Trophoblast cell (in vitro differentiated cells and primary cell): Measurements from ENCODE around the gene SCG3.
A peak's percentile ranks its signal among the peaks of the same experiment; 100 is the strongest.

Source experiments
- DNase-seq, 2 donors: peaks; one replicate each; pipeline ENCODE4 v3.0.0-alpha.2; 2016
- H2AFZ ChIP-seq: 2 replicates; pipeline ENCODE4 v1.6.1; 2013; ENCODE audit warnings: low read length, moderate library complexity, mild to moderate bottlenecking; ENCODE audit not compliant: insufficient read depth, poor library complexity
- H2AK5ac ChIP-seq: 2 replicates; pipeline ENCODE4 v1.6.1; 2013; ENCODE audit warnings: mild to moderate bottlenecking, low read length
- H2BK120ac ChIP-seq: 2 replicates; pipeline ENCODE4 v1.6.1; 2013; ENCODE audit warnings: low read length, mild to moderate bottlenecking, moderate library complexity; ENCODE audit not compliant: insufficient read depth, poor library complexity
- H2BK12ac ChIP-seq: 2 replicates; pipeline ENCODE4 v1.6.1; 2013; ENCODE audit warnings: mild to moderate bottlenecking, low read length, moderate library complexity
- H2BK5ac ChIP-seq: 2 replicates; pipeline ENCODE4 v1.6.1; 2013; ENCODE audit warnings: low read length, low read depth, moderate library complexity, mild to moderate bottlenecking; ENCODE audit not compliant: poor library complexity
- H3K14ac ChIP-seq: 2 replicates; pipeline ENCODE4 v1.6.1; 2013; ENCODE audit warnings: mild to moderate bottlenecking, low read length
- H3K18ac ChIP-seq: 2 replicates; pipeline ENCODE4 v1.6.1; 2013; ENCODE audit warnings: mild to moderate bottlenecking, low read length
- H3K23ac ChIP-seq: 2 replicates; pipeline ENCODE4 v1.6.1; 2013; ENCODE audit warnings: low read length
- H3K27ac ChIP-seq: 2 replicates; pipeline ENCODE4 v1.5.1; 2013; ENCODE audit warnings: low read depth, mild to moderate bottlenecking, inconsistent platforms, low read length, moderate library complexity
- H3K27me3 ChIP-seq: 2 replicates; pipeline ENCODE4 v1.6.1; 2013; ENCODE audit warnings: inconsistent platforms, mild to moderate bottlenecking, low read length, moderate library complexity; ENCODE audit not compliant: insufficient read depth
- H3K36me3 ChIP-seq, 2 experiments: 1 replicate in 1 of 2; 2 replicates in 1 of 2; pipeline ENCODE4 v1.6.1; 2013; ENCODE audit warnings: low read length in 2 of 2, mild to moderate bottlenecking in 2 of 2, moderate library complexity in 1 of 2; ENCODE audit not compliant: insufficient read depth in 2 of 2, control insufficient read depth in 1 of 2
- H3K4ac ChIP-seq: 2 replicates; pipeline ENCODE4 v1.6.1; 2013; ENCODE audit warnings: low read depth, mild to moderate bottlenecking, low read length, moderate library complexity
- H3K4me1 ChIP-seq, 2 experiments: 1 replicate in 1 of 2; 2 replicates in 1 of 2; pipeline ENCODE4 v1.6.1; 2013; ENCODE audit warnings: low read length in 2 of 2, mild to moderate bottlenecking in 2 of 2, moderate library complexity in 1 of 2; ENCODE audit not compliant: insufficient read depth in 2 of 2, control insufficient read depth in 1 of 2
- H3K4me2 ChIP-seq: 2 replicates; pipeline ENCODE4 v1.6.1; 2013; ENCODE audit warnings: inconsistent platforms, mild to moderate bottlenecking, low read length, moderate library complexity
- H3K4me3 ChIP-seq: 2 replicates; pipeline ENCODE4 v1.5.1; 2013; ENCODE audit warnings: mild to moderate bottlenecking, low read depth, low read length, inconsistent platforms
- H3K79me1 ChIP-seq: one replicate; pipeline ENCODE4 v1.6.1; 2013; ENCODE audit warnings: low read length
- H3K79me2 ChIP-seq: 2 replicates; pipeline ENCODE4 v1.6.1; 2013; ENCODE audit warnings: low read length, mild to moderate bottlenecking; ENCODE audit not compliant: control insufficient read depth, insufficient read depth, poor library complexity
- H3K9ac ChIP-seq: 2 replicates; pipeline ENCODE4 v1.6.1; 2013; ENCODE audit warnings: mild to moderate bottlenecking, low read length
- H3K9me3 ChIP-seq: 2 replicates; pipeline ENCODE4 v1.6.1; 2013; ENCODE audit warnings: low read depth, mild to moderate bottlenecking, control low read depth, inconsistent platforms, low read length; ENCODE audit not compliant: insufficient read depth
- H4K12ac ChIP-seq: 2 replicates; pipeline ENCODE4 v1.6.1; 2013; ENCODE audit warnings: low read depth, mild to moderate bottlenecking, low read length, moderate library complexity
- H4K8ac ChIP-seq: 2 replicates; pipeline ENCODE4 v1.6.1; 2013; ENCODE audit warnings: low read depth, mild to moderate bottlenecking, low read length, moderate library complexity
- H4K91ac ChIP-seq: one replicate; pipeline ENCODE4 v1.6.1; 2013; ENCODE audit warnings: low read depth, mild to moderate bottlenecking, low read length, moderate library complexity
- WGBS: extraction: QIAGEN DNeasy Blood & Tissue Kit; methylation state at CpG from one replicate; pipeline ENCODE4 v1.1.7; 2013; ENCODE audit warnings: missing lambda C conversion rate; ENCODE audit not compliant: insufficient read length, insufficient coverage; ENCODE audit errors: extremely low coverage; 5-methylcytosine and 5-hydroxymethylcytosine counted together

The SCG3 gene

GRCh38 chr15:51709031-51709430 is 27.7 kb downstream of the SCG3 start:
- H3K9me3 ChIP-seq: no peaks in the 10 kb centered on the region
- no peak overlapping the region for H3K18ac ChIP-seq
- H3K36me3 ChIP-seq: no peaks in the 10 kb centered on the region
- H4K91ac ChIP-seq: peak overlapping the region; percentile 35
- H3K27me3 ChIP-seq: peaks cover 2% of the 10 kb centered on the region
- H3K4me3 ChIP-seq: no peak overlapping the region
- DNase-seq: no peak
- H2AFZ ChIP-seq: no peak overlapping the region
- no peak overlapping the region for H2BK5ac ChIP-seq
- no peak overlapping the region for H3K23ac ChIP-seq
- H3K4me2 ChIP-seq: no peak overlapping the region
- no peak overlapping the region for H4K12ac ChIP-seq
- no peak overlapping the region for H2AK5ac ChIP-seq
- H3K9ac ChIP-seq: no peak overlapping the region
- no peak overlapping the region for H3K14ac ChIP-seq
- no peaks in the 10 kb centered on the region for H3K79me1 ChIP-seq
- no CpG with 5 or more reads among the region's 5 CpGs for WGBS
- no peak overlapping the region for H4K8ac ChIP-seq
- H3K27ac ChIP-seq: no peak overlapping the region
- H3K4ac ChIP-seq: no peak overlapping the region
- peaks cover 0 to 2% of the 10 kb centered on the region in 2 experiments for H3K4me1 ChIP-seq
- no peak overlapping the region for H2BK120ac ChIP-seq
- no peaks in the 10 kb centered on the region for H3K79me2 ChIP-seq
- no peak overlapping the region for H2BK12ac ChIP-seq

- Histone ChIP-seq H3K4me2 (no peak overlapping the region), H3K23ac (no peak overlapping the region), H3K27me3 (no peaks in the 10 kb centered on the region), H3K4ac (no peak overlapping the region), H2BK120ac (no peak overlapping the region), H3K4me3 (no peak overlapping the region), H3K4me1 (no peaks in the 10 kb centered on the region), H2AK5ac (no peak overlapping the region), H3K27ac (no peak overlapping the region), H2AFZ (no peak overlapping the region), H2BK5ac (no peak overlapping the region), H4K12ac (no peak overlapping the region), H4K8ac (no peak overlapping the region), H3K9me3 (no peaks in the 10 kb centered on the region), H3K9ac (no peak overlapping the region), H4K91ac (no peak overlapping the region), H2BK12ac (no peak overlapping the region), H3K14ac (no peak overlapping the region), H3K18ac (no peak overlapping the region), H3K36me3 (no peaks in the 10 kb centered on the region), H3K79me1 (no peaks in the 10 kb centered on the region), H3K79me2 (no peaks in the 10 kb centered on the region)
- no peak for DNase-seq
- no CpG with 5 or more reads among the region's 1 CpG for WGBS
Measured at GRCh38 chr15:51714162-51714561, 32.9 kb downstream of the SCG3 start.

- no peak overlapping the region for H3K18ac ChIP-seq
- H3K4me2 ChIP-seq: no peak overlapping the region
- no CpG with 5 or more reads among the region's 1 CpG for WGBS
- H2BK5ac ChIP-seq: no peak overlapping the region
- H3K79me1 ChIP-seq: no peaks in the 10 kb centered on the region
- H2BK120ac ChIP-seq: no peak overlapping the region
- DNase-seq: no peak
- no peak overlapping the region for H2AFZ ChIP-seq
- H2BK12ac ChIP-seq: no peak overlapping the region
- no peak overlapping the region for H3K23ac ChIP-seq
- H3K79me2 ChIP-seq: no peaks in the 10 kb centered on the region
- no peak overlapping the region for H4K91ac ChIP-seq
- no peaks in the 10 kb centered on the region for H3K9me3 ChIP-seq
- H3K27ac ChIP-seq: no peak overlapping the region
- no peak overlapping the region for H3K9ac ChIP-seq
- H3K36me3 ChIP-seq: no peaks in the 10 kb centered on the region
- H2AK5ac ChIP-seq: no peak overlapping the region
- H4K12ac ChIP-seq: no peak overlapping the region
- H3K14ac ChIP-seq: no peak overlapping the region
- H3K27me3 ChIP-seq: no peaks in the 10 kb centered on the region
- no peak overlapping the region for H4K8ac ChIP-seq
- no peak overlapping the region for H3K4ac ChIP-seq
- no peaks in the 10 kb centered on the region for H3K4me1 ChIP-seq
- H3K4me3 ChIP-seq: no peak overlapping the region
Measured at GRCh38 chr15:51714911-51715310, 33.6 kb downstream of the SCG3 start.

GRCh38 chr15:51718219-51718618 is 36.9 kb downstream of the SCG3 start:
- H3K27me3 ChIP-seq: no peaks in the 10 kb centered on the region
- DNase-seq: no peak
- H3K79me1 ChIP-seq: peaks cover 7% of the 10 kb centered on the region
- H2BK5ac ChIP-seq: no peak overlapping the region
- no peak overlapping the region for H3K4me2 ChIP-seq
- H3K79me2 ChIP-seq: no peaks in the 10 kb centered on the region
- no peak overlapping the region for H3K18ac ChIP-seq
- peaks cover 6 to 8% of the 10 kb centered on the region in 2 experiments for H3K4me1 ChIP-seq
- H4K8ac ChIP-seq: no peak overlapping the region
- H2AFZ ChIP-seq: no peak overlapping the region
- H4K91ac ChIP-seq: no peak overlapping the region
- H2AK5ac ChIP-seq: no peak overlapping the region
- H3K9me3 ChIP-seq: no peaks in the 10 kb centered on the region
- H3K27ac ChIP-seq: no peak overlapping the region
- no peak overlapping the region for H3K23ac ChIP-seq
- no peak overlapping the region for H3K9ac ChIP-seq
- H3K4ac ChIP-seq: no peak overlapping the region
- no peaks in the 10 kb centered on the region for H3K36me3 ChIP-seq
- H2BK120ac ChIP-seq: no peak overlapping the region
- no peak overlapping the region for H3K14ac ChIP-seq
- H4K12ac ChIP-seq: no peak overlapping the region
- H3K4me3 ChIP-seq: no peak overlapping the region
- H2BK12ac ChIP-seq: no peak overlapping the region
- no CpG with 5 or more reads among the region's 4 CpGs for WGBS
